GM18861 (cell line): ENCODE data around the gene MAP4K3.

Source experiments
- ATAC-seq: cut with Tn5 transposase; IDR thresholded peaks from one replicate; pipeline ENCODE4 v1.9.1; 2021; ENCODE audit not compliant: unreplicated experiment

The MAP4K3 gene

DNA sequence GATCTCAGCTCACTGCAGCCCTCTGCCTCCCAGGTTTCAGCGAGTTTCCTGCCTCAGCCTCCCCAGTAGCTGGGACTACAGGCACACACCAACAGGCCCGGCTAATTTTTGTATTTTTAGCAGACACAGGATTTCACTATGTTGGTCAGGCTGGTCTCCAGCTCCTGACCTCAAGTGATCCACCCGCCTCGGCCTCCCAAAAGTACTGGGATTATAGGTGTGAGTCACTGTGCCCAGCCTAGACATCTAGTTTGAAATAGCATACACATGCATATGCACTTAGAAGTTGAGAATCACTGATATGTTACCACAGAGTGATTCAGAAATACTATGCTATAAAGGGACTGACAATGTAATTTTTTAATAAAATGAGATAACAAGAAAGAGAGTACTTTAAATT lies 123.5 kb downstream of the MAP4K3 start:
- ATAC-seq, result no peak

DNA sequence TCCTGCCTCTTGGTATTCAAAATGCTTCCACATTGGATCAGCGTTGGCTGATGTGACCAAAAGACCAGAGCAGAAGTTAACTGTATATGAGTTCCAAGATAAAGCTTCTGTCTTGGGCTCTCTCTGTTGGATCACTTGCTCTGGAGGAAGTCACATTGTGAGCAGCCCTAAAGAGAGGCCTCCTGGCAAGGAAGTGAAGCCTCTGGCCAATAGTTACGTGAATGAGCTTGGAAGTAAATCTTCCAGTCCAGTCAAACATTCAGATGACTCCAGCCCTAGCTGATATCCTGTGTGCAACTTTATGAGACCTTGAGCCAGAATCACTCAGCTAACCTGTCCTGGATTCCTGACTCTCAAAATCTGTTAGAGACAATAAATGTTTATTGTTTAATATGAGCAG lies 125.6 kb downstream of the MAP4K3 start:
- no peak for ATAC-seq

DNA sequence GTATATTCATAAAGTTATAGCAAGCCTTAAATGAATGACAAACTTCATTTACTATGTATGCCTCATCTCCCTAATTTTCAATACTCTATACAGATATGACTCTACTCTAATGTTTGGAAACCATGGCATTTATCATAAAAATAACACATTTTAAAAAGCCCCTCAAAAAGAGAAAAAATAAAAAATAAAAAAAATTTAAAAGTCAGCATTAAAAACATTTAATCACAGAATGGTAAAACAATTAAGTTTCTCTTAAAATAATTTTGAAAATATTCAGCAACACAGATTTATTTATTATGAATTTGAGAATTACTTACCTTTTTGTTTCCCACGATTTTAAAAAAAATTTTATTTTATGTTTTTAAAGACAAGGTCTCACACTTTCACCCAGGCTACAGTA lies 128.3 kb downstream of the MAP4K3 start:
- ATAC-seq, result no peak

DNA sequence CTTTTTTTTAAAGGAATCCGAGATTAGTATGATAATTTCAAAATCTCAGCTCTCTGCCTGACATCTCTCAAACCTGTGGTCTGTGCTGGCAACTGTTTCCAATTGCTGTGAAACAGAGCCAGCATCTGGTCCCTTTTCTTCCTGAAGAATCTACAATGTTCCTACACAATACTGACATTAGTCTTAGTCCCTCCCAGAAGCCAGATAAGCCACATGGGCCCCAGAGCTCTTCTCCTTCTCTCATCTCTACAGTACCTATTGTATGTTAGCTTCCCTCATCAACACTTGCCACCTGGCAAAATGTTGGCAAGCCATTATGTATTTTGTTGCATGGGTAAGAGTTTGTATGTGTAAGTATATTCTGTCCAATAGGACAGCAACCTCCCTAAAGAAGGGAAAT lies 130.5 kb downstream of the MAP4K3 start:
- ATAC-seq, result no peak

DNA sequence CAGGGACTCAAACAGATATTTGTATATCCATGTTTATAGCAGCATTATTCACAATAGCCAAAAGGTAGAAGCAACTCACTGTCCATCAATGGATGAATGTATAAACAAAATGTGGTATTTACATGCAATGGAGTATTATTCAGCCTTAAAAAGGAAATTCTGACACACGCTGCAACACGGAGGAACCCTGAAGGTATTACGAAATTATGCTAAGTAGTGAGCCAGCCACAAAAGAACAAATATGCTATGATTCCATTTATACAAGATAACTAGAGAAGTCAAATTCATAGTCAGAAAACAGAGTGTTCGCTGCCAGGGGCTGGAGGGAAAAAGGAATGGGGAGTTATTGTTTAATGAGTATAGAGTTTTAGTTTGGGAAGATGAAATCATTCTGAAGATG lies 132.4 kb downstream of the MAP4K3 start:
- ATAC-seq, result no peak

DNA sequence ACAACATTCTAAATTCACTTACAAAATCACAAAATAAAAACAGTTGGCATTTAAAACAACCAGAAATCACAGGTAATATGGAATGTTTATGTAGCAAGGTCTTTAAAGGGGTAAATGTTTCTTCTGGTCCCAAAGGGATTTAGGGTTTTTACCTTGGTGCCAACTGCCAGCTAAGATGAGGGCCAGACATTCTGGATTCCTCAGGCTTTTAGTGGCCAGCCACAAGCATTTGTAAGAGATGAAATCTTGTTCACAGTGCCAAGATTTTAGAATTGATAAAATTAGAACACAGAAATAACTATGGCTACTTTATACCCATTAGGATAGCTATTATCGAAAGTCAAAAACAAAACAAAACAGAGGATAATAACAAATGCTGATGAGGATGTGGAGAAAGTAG lies 132.9 kb downstream of the MAP4K3 start:
- no peak for ATAC-seq

DNA sequence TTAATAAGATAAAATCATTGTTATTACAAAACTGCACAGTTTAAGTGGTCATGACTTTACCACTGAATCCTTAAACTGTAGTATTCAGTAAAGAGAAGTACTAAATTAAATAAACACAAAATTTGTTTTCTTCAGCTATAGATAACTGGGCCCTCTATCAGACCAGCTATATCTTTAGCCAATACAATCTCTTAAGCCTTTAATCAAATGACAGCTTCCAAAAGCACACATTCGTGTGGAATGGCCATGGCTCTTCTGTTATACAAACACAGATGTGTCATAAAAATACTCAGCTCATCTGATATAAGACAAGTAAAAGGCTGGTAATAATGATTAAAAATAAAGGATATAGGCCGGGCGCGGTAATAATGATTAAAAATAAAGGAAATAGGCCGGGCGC lies 135.7 kb downstream of the MAP4K3 start:
- no peak for ATAC-seq

DNA sequence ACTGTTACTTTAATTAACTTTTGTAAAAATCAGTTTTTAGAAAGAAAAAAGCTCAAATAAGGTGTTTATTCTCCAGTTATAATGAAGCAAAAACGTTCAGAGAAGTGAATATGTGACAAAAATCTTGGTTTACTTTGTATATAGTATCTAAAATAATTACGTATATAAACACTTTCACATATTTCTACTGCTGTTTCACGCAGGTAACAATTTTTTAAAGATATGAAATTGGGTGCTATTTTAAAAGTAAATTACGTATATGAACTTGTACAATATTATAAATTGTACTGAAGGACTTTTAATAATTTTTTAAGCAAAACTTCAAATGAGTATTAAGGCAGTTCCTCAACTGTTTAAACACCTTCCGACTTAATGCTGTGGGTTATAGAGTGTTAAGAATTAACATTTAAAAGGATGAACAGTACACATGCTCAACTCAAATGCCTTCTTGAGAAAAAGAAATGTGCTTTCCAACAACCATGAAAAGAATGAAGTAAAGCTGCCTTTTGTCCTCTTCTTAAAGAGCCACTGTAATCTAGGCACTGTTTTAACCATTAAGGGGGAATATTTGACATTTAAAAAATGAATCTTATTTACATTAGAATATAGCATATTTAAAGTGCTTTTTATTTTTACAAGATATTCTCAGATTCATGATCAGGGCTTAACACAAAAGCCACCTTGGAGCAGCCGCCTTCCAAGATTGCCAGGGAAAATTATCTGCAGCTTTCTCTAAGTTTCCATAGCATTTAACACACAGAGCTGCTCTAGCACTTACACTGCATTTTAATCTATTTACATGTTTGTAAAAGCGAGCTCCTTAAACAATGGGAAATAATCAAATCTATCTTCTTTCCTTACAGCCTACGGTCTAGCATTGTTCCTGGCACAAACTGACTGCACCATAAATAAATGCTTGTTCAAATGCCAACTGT lies 136.8 kb downstream of the MAP4K3 start:
- ATAC-seq, result no peak

DNA sequence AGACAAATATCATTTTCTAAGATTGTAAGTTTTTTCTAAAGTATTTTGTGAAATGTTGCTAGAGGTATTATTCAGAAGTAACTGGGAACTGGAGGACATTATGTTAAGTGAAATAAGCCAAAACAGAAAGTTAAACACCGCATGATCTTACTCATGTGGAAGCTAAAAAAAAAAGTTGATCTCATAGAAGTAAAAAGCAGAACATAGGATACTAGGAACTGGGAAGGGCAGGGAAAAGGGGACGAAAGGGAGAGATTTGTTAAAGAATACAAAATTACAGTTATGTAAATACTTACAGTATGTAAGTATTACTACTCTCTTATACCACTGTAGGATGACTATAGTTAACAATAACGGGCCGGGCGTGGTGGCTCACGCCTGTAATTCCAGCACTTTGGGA lies 146.7 kb downstream of the MAP4K3 start:
- no peak for ATAC-seq

DNA sequence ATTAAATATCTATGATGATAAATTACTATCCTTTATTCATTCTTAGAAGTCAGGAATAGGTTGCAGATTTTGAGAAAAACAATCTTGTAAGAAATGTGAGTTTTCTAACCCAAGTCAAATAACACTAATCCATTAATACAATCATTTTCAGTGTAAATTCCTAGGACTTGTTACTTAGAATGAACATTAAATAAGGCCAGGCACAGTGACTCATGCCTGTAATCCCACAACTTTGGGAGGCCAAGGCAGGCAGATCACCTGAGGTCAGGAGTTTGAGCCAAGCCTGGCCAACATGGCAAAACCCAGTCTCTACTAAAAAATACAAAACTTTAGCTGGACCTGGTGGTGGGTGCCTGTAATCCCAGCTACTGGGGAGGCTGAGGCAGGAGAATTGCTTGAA lies 147.5 kb downstream of the MAP4K3 start:
- no peak for ATAC-seq

DNA sequence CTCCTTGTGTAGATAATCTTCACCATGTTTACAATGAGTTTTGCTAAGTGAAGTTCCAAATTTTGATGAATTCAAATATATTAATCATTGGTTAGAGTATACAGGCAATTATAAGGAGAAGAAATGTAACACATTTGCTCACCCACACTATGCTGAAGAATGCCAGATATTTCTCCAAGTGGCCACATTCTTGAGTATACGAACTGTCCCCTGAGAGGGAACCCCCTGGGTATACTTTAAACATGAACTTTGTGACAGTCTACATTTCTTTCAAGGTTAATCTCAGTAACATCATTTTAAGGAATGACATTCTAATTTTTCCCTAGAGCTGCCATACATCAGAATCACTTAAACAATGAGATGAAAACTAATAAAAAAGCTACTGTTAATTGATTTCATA lies 153.5 kb downstream of the MAP4K3 start:
- no peak for ATAC-seq

DNA sequence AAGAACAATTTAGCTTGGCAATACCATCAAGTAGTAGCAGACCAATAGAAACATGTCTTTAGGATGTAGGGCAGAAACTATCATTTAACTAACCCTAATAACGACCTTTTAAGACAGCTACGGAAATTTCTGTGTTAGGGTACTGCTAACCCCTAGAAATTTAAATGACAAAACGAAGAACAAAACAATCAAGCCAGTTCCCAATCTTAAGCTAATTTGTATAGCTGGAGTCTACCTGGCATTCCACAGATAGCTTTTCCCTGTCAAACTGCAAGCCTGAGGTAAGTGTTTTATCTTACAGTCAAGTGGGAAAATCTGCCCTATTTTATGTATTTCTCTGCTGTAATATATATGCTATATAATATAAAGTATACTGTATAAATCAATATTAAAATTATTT lies 155.7 kb downstream of the MAP4K3 start:
- no peak for ATAC-seq

DNA sequence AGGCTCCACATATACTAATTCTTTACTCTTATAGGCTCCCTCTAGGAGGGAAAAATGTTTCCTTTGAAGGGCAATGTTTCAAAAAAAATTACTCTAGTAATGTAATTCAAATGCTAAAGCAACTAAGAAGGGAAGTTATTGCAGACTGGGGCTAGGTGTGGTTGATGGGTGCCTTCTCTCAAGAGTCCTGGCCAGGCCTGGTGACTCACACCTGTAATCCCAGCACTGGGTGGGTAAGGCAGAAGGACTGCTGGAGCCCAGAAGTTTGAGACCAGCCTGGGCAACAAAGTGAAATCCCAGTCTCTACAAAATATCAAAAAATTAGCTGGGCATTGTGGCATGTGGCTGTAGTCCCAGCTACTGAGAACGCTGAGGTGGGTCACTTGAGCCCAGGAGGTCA lies 162.1 kb downstream of the MAP4K3 start:
- ATAC-seq, result no peak

DNA sequence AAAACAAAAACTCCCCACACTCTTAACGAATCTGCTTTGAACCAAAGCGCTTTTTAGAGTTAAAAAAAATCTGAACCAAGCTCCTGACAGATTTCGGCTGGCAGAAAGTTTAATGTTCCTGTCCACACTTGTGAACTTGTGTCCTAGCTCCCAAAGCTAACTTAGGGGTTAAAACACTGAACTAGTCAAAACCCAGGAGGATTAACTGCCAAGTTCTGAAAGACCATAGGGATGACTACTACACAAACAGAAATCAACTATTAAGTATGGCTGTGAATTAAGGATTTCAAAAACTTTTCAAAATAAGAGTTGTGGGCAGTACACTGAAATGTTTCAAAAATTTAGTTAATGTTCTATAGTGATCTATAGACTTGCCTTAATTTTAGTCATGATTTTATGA lies 167.1 kb downstream of the MAP4K3 start:
- ATAC-seq, result no peak

DNA sequence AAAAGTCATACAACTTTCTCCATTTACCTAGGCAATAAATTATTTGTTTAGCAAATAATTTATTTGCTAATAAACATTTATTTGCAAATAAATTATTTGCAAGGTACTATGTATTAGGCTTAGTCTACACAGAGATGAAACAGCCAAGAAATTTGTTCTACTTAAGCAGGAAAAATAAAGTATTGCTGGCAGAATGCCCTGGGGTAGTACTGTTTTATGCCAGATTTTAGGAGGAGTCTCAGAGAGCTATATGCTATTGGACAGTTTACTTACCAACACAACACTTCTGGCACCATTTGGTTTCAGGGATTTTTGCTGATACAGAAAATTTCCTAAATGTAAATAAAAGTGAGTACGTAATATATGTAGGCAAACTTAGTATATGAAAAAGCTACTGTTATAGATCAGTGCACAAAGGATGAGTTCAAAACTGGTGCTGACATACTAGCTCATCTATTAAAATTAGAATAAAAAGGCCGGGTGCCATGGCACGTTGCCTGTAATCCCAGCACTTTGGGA lies 170.1 kb downstream of the MAP4K3 start:
- no peak for ATAC-seq

DNA sequence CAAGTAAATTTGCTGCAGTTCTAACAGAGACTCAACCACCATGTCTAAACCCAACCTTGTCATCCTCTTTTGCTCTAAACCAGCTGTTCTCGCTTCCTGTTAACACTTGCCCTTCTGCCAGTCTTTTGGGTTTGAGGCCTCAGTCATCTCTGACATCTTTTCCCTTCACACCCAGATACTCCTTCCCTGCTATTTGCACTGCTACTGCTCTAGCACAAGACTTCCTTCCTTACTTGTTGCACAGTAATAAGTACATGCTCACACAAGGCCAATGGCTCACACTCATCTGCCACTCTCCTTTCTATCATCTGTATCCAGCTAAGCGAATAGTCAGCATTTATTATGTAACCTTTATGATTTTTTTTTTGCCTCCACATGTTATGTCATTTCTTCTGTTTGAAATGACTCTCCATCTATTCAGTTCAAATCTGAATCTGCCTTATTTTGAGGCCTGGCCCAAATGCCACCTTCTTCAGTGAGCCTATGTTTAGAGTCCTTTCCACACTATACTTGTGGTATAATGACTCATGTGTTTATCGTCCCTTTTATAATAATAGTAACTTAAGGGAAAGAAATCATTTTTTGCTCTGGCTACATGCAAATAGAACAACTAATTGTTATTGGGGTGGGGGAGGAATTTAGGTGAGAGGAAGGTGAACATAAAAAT lies 170.8 kb downstream of the MAP4K3 start:
- peak; percentile 58 for ATAC-seq

DNA sequence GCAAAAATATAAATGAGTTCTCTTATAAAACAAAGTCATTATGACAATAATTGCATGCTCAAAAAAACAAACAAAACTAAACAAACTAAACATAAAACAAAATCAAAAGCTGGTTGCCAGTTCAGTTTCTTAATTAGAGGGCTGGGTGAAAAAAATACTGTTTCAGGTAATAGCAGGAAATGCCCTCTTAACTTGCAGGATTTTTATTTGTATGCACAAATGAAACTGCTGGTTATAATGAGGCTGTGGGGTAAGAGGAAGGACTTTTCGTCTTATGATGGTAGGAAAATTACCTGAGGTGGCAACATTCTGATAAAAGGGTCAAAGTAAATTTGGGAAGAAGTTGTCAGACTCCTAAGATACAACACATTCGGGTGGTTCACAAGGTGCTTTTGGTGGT lies 171.8 kb downstream of the MAP4K3 start:
- no peak for ATAC-seq

DNA sequence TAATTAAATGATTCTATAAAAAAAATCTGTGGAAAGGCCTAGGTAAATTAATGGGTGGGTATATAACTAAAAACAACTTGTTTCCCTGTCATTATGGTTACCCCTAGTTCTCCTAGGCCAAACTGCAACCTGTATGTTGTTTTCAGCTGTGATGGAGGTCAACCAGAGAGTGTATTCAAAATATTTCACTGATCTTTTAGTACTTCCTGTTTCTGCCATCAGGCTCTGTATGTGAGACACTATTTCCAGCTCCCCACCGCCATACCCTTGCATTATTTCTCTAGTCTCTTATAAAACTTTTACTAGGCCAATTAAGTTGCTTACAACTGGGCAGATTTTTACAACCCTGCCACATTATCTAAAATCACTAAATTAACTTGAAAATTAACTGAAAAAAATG lies 172.4 kb downstream of the MAP4K3 start:
- peak; percentile 55 for ATAC-seq

DNA sequence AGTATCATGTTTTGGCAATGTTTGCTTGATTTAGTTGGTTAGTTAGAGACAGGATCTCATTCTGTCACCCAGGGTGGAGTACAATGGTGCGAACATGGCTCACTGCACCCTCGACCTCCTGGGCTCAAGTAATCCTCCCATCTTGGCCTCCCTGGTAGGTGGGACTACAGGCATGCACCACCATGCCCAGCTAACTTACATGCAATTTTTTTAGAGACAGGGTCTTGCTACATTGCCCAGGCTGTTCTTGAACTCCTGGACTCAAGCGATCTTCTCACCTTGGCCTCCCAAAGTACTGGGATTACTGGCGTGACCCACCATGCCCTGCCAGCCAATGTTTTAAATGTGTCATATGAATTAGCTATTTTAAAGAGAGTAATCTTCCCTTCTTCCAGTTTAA lies 177.0 kb downstream of the MAP4K3 start:
- no peak for ATAC-seq

DNA sequence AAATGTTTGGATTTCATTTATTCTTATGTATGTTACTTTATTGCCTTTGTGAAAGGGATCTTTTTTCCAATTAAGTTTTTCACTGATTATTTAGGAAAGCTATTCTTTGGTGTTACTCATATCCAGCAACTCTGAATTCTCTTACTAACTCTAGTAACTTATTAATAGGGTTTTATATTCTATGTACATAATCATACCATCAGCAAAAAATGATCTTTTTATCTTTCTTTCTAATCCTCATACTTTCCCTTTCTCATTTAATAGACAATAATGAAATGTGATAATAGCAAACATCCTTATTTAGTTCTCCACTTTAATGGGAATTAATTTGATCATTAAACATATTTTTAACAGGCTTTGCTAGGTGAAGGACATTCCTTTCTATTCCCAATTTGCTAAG lies 181.0 kb downstream of the MAP4K3 start:
- no peak for ATAC-seq

DNA sequence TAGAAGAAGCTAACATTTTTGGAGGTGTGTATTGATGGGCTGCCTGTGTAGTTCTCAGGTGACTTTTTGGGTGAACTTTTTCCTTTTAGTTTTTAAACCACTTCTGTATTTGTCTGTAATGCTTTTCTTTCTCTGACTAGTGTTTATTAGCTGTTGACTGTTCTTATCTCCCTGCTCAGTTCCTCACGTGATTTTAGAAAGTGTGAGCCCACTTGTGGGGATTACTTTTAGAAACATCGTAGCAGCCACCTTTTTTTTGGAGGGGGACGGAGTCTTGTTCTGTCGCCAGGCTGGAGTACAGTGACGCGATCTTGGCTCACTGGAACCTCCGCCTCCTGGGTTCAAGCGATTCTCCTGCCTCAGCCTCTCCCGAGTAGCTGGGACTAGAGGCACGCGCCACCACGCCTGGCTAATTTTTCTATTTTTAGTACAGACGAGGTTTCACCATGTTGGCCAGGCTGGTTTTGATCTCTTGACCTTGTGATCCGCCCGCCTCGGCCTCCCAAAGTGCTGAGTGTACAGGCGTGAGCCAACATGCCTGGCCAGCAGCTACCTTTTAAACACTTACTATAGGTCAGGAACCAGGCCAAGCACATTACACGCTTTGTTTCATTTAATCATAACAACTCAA lies 184.1 kb downstream of the MAP4K3 start:
- ATAC-seq, result no peak

DNA sequence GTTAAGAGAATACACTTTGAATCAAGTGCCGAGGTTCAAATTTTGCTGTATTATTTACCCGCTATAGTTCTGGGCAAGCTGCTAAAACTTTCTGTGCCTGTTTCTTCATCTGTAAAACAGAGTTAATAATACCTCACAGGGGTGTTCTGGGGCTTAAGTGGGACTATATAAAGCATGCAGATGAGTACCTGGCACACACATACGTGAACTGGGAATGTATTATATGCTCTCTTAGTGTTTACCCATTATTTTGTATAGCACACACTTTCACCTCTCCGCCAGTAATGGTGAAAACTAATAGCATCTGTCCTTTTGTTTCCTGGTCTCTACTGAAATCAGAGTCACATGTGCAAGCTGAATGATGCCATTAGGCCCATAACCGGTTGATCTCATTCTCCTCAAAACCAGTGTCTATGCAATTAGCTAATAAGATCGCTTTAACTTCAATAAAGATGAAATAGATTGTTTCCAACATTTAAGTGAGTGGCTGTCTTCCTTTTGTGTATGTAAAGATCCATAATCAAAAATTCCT lies 189.5 kb downstream of the MAP4K3 start:
- ATAC-seq, result no peak
